Left colon (tissue), 2 donors: ENCODE measurements around the gene WNT8B. TPM values are rescaled to one million over a fixed set of nuclear protein-coding genes. Genes with fewer than 3 reads are reported as not detected.

Experiments used
- ATAC-seq: fragments of 200-7000 bp; cut with Tn5 transposase; one replicate; pipeline ENCODE4 v1.9.1; 2020; ENCODE audit warnings: mild to moderate bottlenecking, moderate library complexity
- DNase-seq, 2 donors: peaks; one replicate each; pipeline ENCODE4 v3.0.0-alpha.2; 2020
- intact Hi-C, 2 donors: fragments of 100-400 bp; cut with DNase I in 1 of 2; cut with micrococcal nuclease in 1 of 2; formaldehyde crosslinking; loops; one replicate each; pipeline versions ENCODE4 v1.11.2 to v1.14.0; 2022; cut with DNase I, micrococcal nuclease
- total RNA-seq, 2 donors: library from RNA; stranded (reverse); fragmentation: NEBNext Ultra II Directional; extraction: Animal tissue kit (Norgen Biotek cat#: 25700); gene quantifications; one replicate each; pipeline ENCODE4 v1.2.1, GENCODE V29; 2021
- donor health status: DM: no; HTN: no; CAD: no.
- donor health status: DM: yes; HTN: yes; CAD: no.

WNT8B gene
- total RNA-seq, 2 donors from 2014 or later = not detected

GRCh38 chr10:100481462-100482081, 18.8 kb downstream of the WNT8B start:
- ATAC-seq = peak; percentile 93
- intact Hi-C loops = no loop called here
- DNase-seq = peak; percentile 72 to 84

- intact Hi-C loops = no loop called here
- DNase-seq (peak; percentile 49 to 67), ATAC-seq (peak; percentile 73)
Measured at GRCh38 chr10:100482181-100482833, 19.5 kb downstream of the WNT8B start.

DNA sequence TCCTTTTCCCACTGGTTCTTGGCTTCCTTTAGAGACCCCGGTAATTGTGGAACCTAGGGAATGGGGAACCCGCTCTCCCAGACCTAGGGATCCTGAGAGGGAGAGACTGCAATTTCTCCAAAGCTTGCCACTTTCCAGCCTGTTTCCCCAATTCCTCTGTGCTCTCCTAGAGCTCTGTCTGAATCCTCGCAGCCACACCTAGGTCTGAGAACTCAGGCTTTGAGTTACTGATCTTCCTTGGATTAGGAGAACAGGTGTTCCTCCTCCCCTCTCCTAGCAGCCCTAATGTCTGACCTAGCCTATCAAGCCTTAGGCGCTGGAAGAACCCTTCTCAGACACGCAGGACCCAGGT, 20.0 kb downstream of the WNT8B start:
- intact Hi-C loops = no loop called here
- ATAC-seq (no peak), DNase-seq (no peak)

DNA sequence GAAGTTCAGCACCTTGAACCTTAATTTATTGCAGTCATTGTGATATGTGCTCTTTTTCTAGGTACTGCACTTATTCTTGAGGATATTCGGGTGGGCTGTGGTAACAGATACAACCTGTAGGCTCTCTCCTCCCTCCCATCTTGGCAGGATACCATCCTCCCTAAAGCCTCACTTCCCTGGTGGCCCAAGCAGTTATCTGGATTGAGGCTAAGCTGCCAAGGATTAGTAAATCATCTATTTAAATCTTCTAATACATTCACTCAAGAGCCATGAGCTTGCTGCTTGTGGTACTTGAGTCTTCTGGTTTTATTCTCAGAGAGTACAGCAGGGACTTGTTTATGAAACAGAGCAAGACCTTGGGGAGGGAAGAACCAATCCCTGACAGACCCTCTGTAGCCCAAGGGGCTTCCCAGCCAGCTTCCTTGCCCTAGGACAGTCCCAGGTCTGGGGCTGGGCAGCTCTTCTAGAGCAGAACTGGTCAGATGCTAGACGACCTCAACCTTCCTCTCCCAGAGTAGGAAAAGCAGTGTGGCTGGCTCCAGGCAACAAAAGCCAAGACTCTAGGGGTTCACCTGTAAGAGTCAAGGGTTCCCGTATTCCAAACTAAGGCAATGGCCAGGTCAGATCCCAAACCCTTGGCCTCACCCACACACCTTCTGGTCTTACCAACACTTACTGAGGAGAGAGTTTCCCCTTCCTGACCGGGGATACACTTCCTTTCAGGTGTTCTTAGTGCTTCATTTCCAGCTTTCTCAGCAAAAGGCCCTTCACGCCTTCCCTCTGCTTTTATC, 21.3 kb downstream of the WNT8B start:
- intact Hi-C loops = no loop called here
- DNase-seq (no peak), ATAC-seq (no peak)

DNA sequence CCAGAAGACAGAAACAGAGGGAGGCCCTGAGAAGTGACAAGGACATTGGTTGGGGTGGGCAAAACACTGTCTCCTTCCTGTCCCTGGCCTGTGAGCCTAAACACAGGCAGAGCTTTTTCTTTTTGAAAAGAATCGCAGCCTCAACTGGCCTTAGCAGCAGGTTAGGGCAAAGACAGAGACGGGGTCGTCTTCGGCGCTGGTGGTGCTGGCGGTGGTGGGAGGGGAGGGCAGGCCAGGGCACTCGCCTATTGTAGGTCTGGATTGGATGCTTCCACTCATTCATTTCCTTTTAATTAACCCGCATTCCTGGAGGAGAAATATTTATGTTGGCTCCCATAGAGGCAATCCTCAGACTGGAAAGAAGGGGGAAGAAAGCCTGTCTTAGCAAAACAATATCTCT, 22.6 kb downstream of the WNT8B start:
- DNase-seq = no peak
- ATAC-seq = no peak
- intact Hi-C loops = no loop called here

DNA sequence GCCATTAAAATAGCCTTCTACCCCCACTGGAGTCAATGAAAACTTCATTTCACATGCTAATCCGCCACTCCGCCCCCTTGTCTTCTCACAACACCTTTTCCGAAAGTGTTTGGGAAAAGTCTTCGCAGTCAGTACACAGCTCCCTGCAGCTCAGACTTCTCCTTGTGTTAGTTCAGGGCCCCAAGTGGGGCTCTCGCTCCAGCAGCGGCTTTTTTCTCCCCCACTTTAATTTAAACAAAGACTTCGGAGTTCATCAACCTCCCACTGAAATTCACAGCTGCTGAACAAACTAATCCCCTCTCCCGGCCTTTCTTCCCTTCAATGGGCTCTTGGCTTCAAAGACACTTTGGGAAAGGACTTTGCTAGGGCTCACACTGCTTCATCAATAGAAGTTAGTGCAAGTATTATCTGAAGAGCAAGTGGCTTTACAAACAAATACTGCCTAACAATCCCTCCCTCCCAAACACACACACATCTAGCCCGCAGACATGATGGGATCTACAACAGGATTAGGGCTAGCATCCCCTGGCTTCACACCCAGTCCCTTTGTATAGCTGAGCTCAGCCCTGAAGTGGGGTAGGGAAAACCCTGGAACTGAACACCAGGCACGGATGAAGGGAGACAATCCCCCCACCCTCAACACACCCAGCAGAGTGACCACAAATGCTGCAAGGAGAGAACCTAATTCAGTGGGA, 23.1 kb downstream of the WNT8B start:
- DNase-seq (no peak), ATAC-seq (no peak)
- intact Hi-C loops = no loop called here

DNA sequence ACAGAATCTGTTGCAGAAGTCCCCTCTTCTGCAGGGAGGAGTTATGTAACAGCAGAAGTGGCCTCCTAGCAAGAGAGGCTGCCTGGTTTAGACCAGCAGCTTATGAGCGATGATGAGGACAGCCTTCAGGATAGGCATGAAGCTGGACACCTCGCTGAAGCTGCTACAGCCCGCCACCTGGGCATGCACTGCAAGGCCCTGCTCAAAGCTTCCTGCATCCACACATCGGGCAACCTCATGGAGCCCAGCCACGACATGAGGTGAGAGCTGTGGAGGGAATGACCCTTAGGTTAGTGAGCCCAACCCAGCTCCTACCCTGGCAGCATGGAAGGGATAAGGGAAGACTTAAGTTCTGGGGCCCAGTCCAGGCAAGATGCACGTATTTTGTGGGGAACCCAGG, 24.7 kb downstream of the WNT8B start:
- intact Hi-C loops = no loop called here
- ATAC-seq (no peak), DNase-seq (no peak)

DNA sequence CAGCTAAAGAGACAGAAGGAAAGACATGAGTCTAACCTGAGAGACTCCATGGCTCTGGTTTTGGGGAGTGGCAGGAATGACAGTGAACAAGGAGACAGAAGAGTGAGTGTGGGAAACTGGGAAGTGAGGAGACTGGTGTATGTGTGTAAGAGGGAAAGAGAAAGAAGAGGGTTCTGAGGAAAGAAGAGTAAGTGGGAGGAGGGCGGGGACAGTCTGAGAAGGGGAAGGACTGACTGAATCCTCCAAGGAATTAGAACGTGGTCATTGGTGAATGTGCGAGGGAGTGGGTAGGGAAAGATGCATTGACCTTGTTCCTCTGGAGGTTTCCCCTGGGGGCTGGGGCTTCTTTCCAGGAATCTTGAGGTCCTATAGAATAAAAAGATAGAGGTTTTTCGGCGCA, 26.6 kb downstream of the WNT8B start:
- no peak for ATAC-seq
- intact Hi-C loops = no loop called here

GRCh38 chr10:100490531-100490930, 27.7 kb downstream of the WNT8B start:
- intact Hi-C loops = no loop called here
- ATAC-seq (no peak), DNase-seq (no peak)

More for the DNA sequence above, 26.6 kb downstream of the WNT8B start:
- no peak for DNase-seq

DNA sequence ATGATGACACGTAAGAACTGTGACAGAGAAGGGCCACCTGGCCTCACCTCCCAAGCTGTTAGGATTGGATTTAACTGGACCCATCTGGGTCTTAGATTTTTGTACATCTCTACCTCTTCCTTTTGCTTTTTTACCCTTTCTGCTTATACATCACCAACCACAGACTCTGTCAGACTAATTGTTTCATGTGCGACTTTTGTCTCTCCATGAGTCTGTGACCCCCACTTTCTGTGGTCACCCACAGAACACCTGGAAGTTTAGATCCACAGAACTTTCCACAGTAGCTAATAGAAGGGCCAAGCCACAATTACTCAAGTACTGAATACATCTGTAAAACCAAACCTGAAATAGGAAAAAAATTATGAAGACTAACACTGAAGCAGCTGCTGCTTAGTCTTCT, 33.8 kb downstream of the WNT8B start:
- ATAC-seq (no peak), DNase-seq (no peak)
- intact Hi-C loops = no loop called here

DNA sequence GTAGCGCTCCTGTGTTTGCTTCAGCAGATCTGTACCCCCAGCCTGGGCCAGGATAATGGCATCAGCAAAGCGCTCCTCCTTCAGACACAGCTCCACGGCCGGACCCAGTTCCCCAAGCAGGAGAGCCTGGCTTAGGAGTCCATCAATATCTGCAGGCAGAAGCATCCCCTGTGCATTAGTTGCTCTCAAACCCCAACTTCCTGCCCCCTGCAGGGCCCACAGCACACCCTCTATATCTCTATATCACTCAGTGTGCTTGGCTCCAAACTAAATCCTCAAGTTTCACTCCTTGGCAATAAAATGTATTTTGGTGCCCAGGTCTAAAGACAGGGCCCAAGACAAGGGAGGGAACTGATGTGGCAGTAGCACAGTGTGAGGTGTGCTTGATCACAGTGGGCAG, 35.2 kb downstream of the WNT8B start:
- DNase-seq = no peak
- no peak for ATAC-seq
- intact Hi-C loops = no loop called here

DNA sequence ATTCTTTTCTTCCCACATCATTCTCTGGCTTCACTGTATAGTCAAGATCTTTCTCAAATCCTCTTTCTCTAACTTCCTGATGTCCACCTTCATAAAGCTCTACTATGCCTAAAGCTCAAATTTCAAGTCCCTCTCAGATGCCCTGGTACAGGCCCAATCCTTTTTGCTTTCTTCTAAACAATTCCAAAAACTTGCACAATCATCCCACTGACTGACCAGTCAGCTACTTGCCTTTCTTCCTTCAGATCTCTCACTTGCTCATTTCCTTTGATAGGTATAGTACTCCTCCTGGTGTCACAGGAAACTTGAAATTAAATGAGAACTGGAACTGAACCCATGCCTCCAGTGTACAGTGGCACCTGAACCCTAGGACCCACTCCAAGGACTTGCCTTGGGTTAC, 38.6 kb downstream of the WNT8B start:
- no peak for ATAC-seq
- no peak for DNase-seq
- intact Hi-C loops = no loop called here

GRCh38 chr10:100502926-100503494, 40.2 kb downstream of the WNT8B start:
- intact Hi-C loops = no loop called here
- no peak for ATAC-seq

DNA sequence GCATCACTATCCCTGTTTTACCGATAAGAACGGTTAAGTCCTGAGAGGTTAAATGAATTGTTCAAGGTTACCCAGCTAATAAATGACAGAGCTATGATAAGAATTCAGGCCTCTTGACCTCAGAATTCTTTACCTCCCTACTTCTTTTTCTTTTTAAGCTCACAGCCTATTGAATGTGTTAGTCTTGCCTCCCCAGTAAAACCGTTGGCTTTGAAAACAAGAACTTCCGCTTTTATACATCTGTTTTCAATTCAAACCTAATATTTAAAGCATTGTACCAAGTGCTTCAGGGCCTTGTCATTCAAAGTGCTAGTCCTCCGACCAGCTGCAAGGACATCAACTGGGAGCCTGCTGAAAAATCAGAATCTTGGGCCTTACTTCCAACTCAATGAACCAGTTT, 41.3 kb downstream of the WNT8B start:
- DNase-seq = no peak
- intact Hi-C loops = no loop called here
- ATAC-seq = no peak

More at GRCh38 chr10:100502926-100503494, 40.2 kb downstream of the WNT8B start:
- no peak for DNase-seq

GRCh38 chr10:100505164-100505563, 42.4 kb downstream of the WNT8B start:
- no peak for DNase-seq
- intact Hi-C loops = no loop called here

DNA sequence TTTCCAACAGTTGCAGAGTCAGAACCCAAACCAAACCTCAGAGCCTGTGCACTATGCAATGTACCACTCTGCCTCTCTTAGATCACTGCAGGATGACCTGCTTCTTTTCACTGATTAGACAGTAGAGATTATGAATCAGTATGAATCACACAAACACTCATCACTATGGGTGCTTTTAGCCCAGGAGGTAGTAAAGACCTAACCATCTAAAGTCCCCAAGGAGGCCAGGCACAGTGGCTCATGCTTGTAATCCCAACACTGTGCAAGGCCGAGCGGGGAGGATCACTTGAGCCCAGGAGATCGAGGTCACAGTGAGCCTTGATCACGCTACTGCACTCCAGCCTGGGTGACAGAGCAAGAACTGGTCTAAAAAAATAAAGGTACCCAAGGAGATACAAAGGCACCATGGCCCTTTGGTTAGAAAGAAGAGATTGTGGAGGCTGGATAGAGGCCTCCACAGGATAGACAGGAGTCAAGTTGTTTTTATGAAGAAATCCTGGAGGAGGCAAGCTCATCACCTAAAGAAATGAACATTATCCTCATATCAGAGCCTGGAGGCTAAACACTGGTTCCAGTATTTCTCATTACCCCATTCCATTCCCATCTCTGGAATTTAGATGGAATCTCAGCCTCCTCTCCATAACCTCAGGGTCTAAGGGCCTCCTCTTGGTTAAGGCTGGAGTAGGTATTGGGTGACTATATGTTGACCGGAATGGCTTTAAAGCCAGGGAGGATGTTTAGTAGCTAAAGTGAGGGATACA, 44.0 kb downstream of the WNT8B start:
- ATAC-seq = no peak
- intact Hi-C loops = no loop called here

More at GRCh38 chr10:100505164-100505563, 42.4 kb downstream of the WNT8B start:
- ATAC-seq = no peak

DNA sequence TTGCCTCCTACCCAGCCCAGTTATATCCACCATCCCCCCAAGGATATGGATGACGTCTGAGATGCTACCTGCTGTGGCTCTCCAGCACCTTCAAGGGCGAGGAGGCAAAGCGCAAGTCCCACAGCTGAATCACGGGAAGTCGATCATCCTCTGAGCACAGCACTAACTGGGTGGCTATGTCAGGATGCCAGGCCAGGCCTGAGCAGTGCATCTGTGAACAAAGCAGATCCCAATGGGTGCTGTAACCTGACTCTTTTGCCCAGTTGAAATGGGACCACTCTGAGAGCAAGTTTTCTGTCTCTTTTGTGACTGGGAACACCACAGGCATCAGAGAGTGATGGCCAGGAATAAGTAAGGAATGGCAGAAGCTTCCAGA, 44.5 kb downstream of the WNT8B start:
- DNase-seq (no peak), ATAC-seq (no peak)
- intact Hi-C loops = no loop called here

More for the DNA sequence above, 44.0 kb downstream of the WNT8B start:
- DNase-seq = no peak

DNA sequence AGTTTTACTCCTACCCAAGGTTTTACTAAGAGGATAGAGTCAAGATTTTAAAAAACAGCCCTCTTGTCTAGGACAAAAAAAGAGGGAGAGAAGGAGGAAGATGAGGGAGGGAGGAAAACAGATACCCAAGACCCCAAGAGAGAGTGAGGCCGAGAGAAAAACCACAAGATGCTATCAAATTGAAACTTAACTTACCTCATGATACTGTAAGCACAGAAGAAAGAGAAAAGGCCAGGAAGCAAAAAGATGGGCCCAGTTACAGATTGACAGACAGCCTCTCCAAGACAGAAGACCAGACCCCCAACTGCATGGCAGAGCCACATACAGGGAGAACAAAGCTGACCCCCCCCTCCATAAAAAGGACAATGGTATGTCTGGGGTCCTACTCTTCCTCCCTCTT, 45.5 kb downstream of the WNT8B start:
- intact Hi-C loops = no loop called here
- DNase-seq (no peak), ATAC-seq (no peak)

GRCh38 chr10:100508691-100509150, 45.9 kb downstream of the WNT8B start:
- intact Hi-C loops = no loop called here
- ATAC-seq (peak; percentile 83), DNase-seq (no peak)
